Neuronal stem cell (in vitro differentiated cells): ENCODE measurements around the gene CDK14.

Experiments
- DNase-seq: peaks from one replicate; pipeline ENCODE4 v3.0.0-alpha.2; 2013; ENCODE audit warnings: low spot score
- H2AFZ ChIP-seq: one replicate; pipeline ENCODE4 v1.6.1; 2013; ENCODE audit warnings: mild to moderate bottlenecking, low read length, inconsistent platforms
- H2AK5ac ChIP-seq: 2 replicates; pipeline ENCODE4 v1.6.1; 2013; ENCODE audit warnings: low read depth, mild to moderate bottlenecking, inconsistent platforms, low read length, moderate library complexity, mixed read lengths
- H2BK120ac ChIP-seq: 2 replicates; pipeline ENCODE4 v1.6.1; 2013; ENCODE audit warnings: low read depth, mild to moderate bottlenecking, inconsistent platforms, low read length, moderate library complexity, mixed read lengths
- H2BK12ac ChIP-seq: one replicate; pipeline ENCODE4 v1.6.1; 2013; ENCODE audit warnings: low read length, inconsistent platforms
- H2BK15ac ChIP-seq: 2 replicates; pipeline ENCODE4 v1.6.1; 2013; ENCODE audit warnings: mild to moderate bottlenecking, low read length, inconsistent platforms, mixed read lengths
- H2BK5ac ChIP-seq: one replicate; pipeline ENCODE4 v1.6.1; 2013; ENCODE audit warnings: inconsistent platforms, mild to moderate bottlenecking, low read length, moderate library complexity
- H3K14ac ChIP-seq: one replicate; pipeline ENCODE4 v1.6.1; 2013; ENCODE audit warnings: low read length, inconsistent platforms
- H3K18ac ChIP-seq: 2 replicates; pipeline ENCODE4 v1.6.1; 2013; ENCODE audit warnings: low read length, inconsistent platforms
- H3K23ac ChIP-seq: 2 replicates; pipeline ENCODE4 v1.6.1; 2013; ENCODE audit warnings: low read depth, mild to moderate bottlenecking, mixed read lengths, low read length, inconsistent platforms; ENCODE audit not compliant: poor library complexity
- H3K27ac ChIP-seq: replicated peaks from 3 replicates; pipeline ENCODE4 v1.5.1; 2013; ENCODE audit warnings: low read length, inconsistent platforms
- H3K27me3 ChIP-seq, 3 experiments: 2 replicates each; pipeline ENCODE4 v1.6.1; 2013; ENCODE audit warnings: low read length in 3 of 3, mild to moderate bottlenecking in 2 of 3, inconsistent platforms in 1 of 3, low read depth in 1 of 3, mixed read lengths in 1 of 3, moderate library complexity in 1 of 3; ENCODE audit not compliant: control insufficient read depth in 3 of 3, insufficient read depth in 3 of 3
- H3K36me3 ChIP-seq, 2 donors: replicated peaks in 1 of 2; 2 replicates each; pipeline ENCODE4 v1.6.1; 2013; ENCODE audit warnings: low read length in 2 of 2; ENCODE audit not compliant: control insufficient read depth in 2 of 2, insufficient read depth in 2 of 2
- H3K4ac ChIP-seq: 2 replicates; pipeline ENCODE4 v1.6.1; 2013; ENCODE audit warnings: inconsistent platforms, mild to moderate bottlenecking, low read length, moderate library complexity
- H3K4me1 ChIP-seq, 2 donors: 1 replicate in 1 of 2; 2 replicates in 1 of 2; pipeline ENCODE4 v1.6.1; 2013; ENCODE audit warnings: low read length in 2 of 2, low read depth in 1 of 2; ENCODE audit not compliant: control insufficient read depth in 2 of 2, insufficient read depth in 1 of 2
- H3K4me2 ChIP-seq: one replicate; pipeline ENCODE4 v1.6.1; 2013; ENCODE audit warnings: mild to moderate bottlenecking, low read length, inconsistent platforms; ENCODE audit not compliant: insufficient read depth, poor library complexity, severe bottlenecking
- H3K4me3 ChIP-seq, 2 donors: 2 replicates each; pipeline ENCODE4 v1.5.1; 2013; ENCODE audit warnings: low read length in 2 of 2, mild to moderate bottlenecking in 2 of 2, inconsistent platforms in 1 of 2, moderate library complexity in 1 of 2
- H3K79me1 ChIP-seq: one replicate; pipeline ENCODE4 v1.6.1; 2013; ENCODE audit warnings: low read depth, mild to moderate bottlenecking, inconsistent platforms, low read length, moderate library complexity
- H3K9ac ChIP-seq: one replicate; pipeline ENCODE4 v1.6.1; 2013; ENCODE audit warnings: mild to moderate bottlenecking, low read depth, low read length, inconsistent platforms; ENCODE audit not compliant: poor library complexity
- H3K9me3 ChIP-seq, 2 donors: replicated peaks in 1 of 2; 2 replicates each; pipeline versions ENCODE3 to v1.6.1; 2013; ENCODE audit warnings: low read length in 2 of 2, mild to moderate bottlenecking in 2 of 2, inconsistent platforms in 1 of 2, low read depth in 1 of 2, mixed read lengths in 1 of 2, moderate library complexity in 1 of 2; ENCODE audit not compliant: control insufficient read depth in 2 of 2, insufficient read depth in 1 of 2
- H4K8ac ChIP-seq: one replicate; pipeline ENCODE4 v1.6.1; 2013; ENCODE audit warnings: low read depth, mild to moderate bottlenecking, inconsistent platforms, low read length, moderate library complexity
- H4K91ac ChIP-seq: one replicate; pipeline ENCODE4 v1.6.1; 2013; ENCODE audit warnings: low read length, low read depth, mild to moderate bottlenecking, inconsistent platforms; ENCODE audit not compliant: poor library complexity
- WGBS, 2 donors: extraction: QIAGEN DNeasy Blood & Tissue Kit; methylation state at CpG; one replicate each; pipeline ENCODE4 v1.1.7; 2013; ENCODE audit warnings: missing lambda C conversion rate in 2 of 2, mixed read lengths in 1 of 2; ENCODE audit not compliant: insufficient read length in 2 of 2, insufficient replicate concordance in 1 of 2; ENCODE audit errors: extremely low coverage in 2 of 2; 5-methylcytosine and 5-hydroxymethylcytosine counted together

CDK14 gene

DNA sequence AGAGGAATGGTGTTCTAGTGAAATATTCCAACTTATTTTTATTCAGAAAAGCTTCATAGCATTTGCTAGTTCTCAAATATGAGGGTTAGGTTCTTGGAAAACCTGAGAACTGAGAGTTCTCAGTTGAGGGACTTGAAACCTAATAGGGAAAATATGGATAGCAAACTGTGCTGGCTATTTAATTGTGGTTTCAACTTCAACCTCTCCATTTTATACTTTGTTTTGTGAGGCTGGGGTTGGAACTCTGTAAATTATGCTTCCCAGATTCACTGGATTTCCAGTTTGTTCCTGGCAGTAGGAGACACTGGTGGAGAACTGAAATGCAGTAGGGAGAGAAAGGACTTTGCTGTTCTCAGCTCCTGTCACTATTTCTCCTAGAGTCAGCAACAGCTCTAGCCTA, 52.7 kb downstream of the CDK14 start:
- Histone ChIP-seq H3K14ac (no peak overlapping the region), H3K18ac (no peak overlapping the region), H4K91ac (no peak overlapping the region), H2AK5ac (no peak overlapping the region), H3K23ac (no peak overlapping the region), H3K9me3 (peaks cover 2 to 20% of the 10 kb centered on the region in 2 donors), H2BK12ac (no peak overlapping the region), H3K36me3 (no peaks in the 10 kb centered on the region), H3K27ac (no peak overlapping the region), H4K8ac (no peak overlapping the region), H2BK5ac (no peak overlapping the region), H3K4me3 (no peak overlapping the region), H2BK120ac (no peak overlapping the region), H2BK15ac (no peak overlapping the region), H3K27me3 (no peaks in the 10 kb centered on the region), H3K79me1 (no peaks in the 10 kb centered on the region), H3K9ac (no peak overlapping the region), H3K4ac (no peak overlapping the region), H3K4me2 (no peak overlapping the region), H2AFZ (no peak overlapping the region), H3K4me1 (no peaks in the 10 kb centered on the region)
- DNase-seq: no peak

DNA sequence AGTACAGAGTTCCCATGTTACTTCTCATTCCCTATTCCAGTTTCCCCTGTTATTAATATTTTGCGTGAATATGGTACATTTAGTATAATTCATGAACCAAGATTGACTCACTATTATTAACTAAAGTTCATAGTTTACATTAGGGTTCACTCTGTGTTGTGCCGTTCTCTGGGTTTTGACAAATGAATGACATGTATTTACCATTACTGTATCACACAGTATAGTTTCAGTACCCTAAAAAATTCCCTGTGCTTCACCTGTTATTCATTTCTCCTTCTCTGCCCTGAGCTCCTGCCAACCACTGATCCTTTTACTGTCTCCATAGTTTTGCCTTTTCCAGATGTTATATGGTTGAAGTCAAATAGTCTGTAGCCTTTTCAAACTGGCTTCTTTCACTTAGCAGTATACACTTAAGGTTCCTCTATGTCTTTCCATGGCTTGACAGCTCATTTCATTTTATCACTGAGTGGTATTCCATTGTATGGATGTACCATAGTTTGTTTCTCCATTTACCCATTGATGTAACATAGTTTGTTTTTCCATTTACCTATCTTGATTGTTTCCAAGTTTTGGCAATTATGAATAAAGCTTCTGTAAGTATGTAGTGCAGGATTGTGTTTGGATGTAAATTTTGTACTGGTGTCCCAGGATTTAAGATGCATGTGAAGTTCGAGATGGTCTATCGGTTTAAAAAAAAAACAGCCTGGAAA, 58.8 kb downstream of the CDK14 start:
- H4K91ac ChIP-seq: no peak overlapping the region
- H3K27me3 ChIP-seq: no peaks in the 10 kb centered on the region
- H3K4me3 ChIP-seq: no peak overlapping the region
- H3K36me3 ChIP-seq: no peaks in the 10 kb centered on the region
- H2AFZ ChIP-seq: no peak overlapping the region
- no peak for DNase-seq
- no peak overlapping the region for H2AK5ac ChIP-seq
- H3K4ac ChIP-seq: no peak overlapping the region
- no CpG with 5 or more reads among the region's 4 CpGs for WGBS, 2 donors
- H2BK120ac ChIP-seq: no peak overlapping the region
- H3K9ac ChIP-seq: no peak overlapping the region
- no peak overlapping the region for H2BK15ac ChIP-seq
- peaks cover 1% of the 10 kb centered on the region for H3K79me1 ChIP-seq
- H2BK12ac ChIP-seq: no peak overlapping the region
- no peaks in the 10 kb centered on the region for H3K4me1 ChIP-seq
- no peak overlapping the region for H3K14ac ChIP-seq
- H2BK5ac ChIP-seq: no peak overlapping the region
- no peak overlapping the region for H3K18ac ChIP-seq
- no peak overlapping the region for H3K27ac ChIP-seq
- no peak overlapping the region for H3K4me2 ChIP-seq
- H4K8ac ChIP-seq: no peak overlapping the region
- peaks cover 0 to 23% of the 10 kb centered on the region in 2 donors for H3K9me3 ChIP-seq
- no peak overlapping the region for H3K23ac ChIP-seq

DNA sequence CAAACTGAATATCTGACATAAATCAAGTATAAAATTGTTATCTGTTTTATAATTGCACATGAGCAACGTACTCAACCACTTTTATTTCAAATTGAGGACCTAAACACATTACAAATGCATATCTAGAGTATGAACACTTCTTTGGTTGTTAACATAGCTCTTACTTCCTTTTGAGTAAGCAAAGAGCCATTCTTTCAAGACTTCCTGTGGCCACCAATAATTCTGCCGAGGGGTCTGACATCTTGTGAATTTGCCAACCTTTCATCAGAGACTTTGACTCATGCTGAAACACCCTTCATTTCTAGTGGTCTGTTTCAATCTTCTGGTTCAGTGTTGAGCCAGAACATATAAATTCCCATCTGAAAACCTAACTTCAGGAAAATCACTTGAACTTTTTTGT, 59.4 kb downstream of the CDK14 start:
- no peak overlapping the region for H3K27ac ChIP-seq

DNA sequence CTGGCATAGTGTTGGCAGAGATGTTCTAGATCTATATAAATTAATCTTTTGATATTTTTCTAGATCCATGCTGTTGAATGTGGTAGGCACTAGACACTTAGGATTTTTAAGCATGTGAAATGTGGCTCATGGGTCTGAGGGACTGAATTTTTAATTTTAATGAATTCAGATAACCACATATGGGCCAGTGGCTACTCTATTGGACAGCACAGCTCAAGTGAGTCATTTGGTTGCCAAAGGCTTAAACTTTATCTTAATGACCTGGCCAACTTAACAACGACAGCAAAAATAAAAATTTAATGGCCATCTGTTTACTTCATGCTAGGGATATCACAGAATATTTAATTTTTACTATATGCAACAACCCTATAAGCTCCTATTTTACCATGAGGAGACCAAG, 61.4 kb downstream of the CDK14 start:
- no peak overlapping the region for H3K4me2 ChIP-seq
- H4K8ac ChIP-seq: no peak overlapping the region
- no peak overlapping the region for H2BK5ac ChIP-seq
- H3K79me1 ChIP-seq: peaks cover 1% of the 10 kb centered on the region
- H3K14ac ChIP-seq: no peak overlapping the region
- H3K9ac ChIP-seq: no peak overlapping the region
- H3K9me3 ChIP-seq: peaks cover 0 to 23% of the 10 kb centered on the region in 2 donors
- no CpG with 5 or more reads among the region's 1 CpG for WGBS, 2 donors
- H4K91ac ChIP-seq: no peak overlapping the region
- H2BK15ac ChIP-seq: no peak overlapping the region
- no peak overlapping the region for H3K23ac ChIP-seq
- H3K4me3 ChIP-seq: no peak overlapping the region
- no peak for DNase-seq
- H3K27ac ChIP-seq: no peak overlapping the region
- no peaks in the 10 kb centered on the region for H3K27me3 ChIP-seq
- H3K36me3 ChIP-seq: no peaks in the 10 kb centered on the region
- peaks cover 8 to 11% of the 10 kb centered on the region in 2 donors for H3K4me1 ChIP-seq
- no peak overlapping the region for H3K18ac ChIP-seq
- no peak overlapping the region for H2BK12ac ChIP-seq
- no peak overlapping the region for H3K4ac ChIP-seq
- no peak overlapping the region for H2BK120ac ChIP-seq
- H2AK5ac ChIP-seq: no peak overlapping the region
- H2AFZ ChIP-seq: no peak overlapping the region

More for the DNA sequence above, 59.4 kb downstream of the CDK14 start:
- no peak overlapping the region for H2BK120ac ChIP-seq
- no peak overlapping the region for H2AFZ ChIP-seq
- WGBS, 2 donors: no CpG with 5 or more reads among the region's 2 CpGs
- H2BK15ac ChIP-seq: no peak overlapping the region
- H3K36me3 ChIP-seq: no peaks in the 10 kb centered on the region
- DNase-seq: no peak
- no peak overlapping the region for H4K91ac ChIP-seq
- no peak overlapping the region for H3K23ac ChIP-seq
- no peak overlapping the region for H3K9ac ChIP-seq
- H3K27me3 ChIP-seq: no peaks in the 10 kb centered on the region
- H3K9me3 ChIP-seq: peaks cover 0 to 23% of the 10 kb centered on the region in 2 donors
- H3K79me1 ChIP-seq: peaks cover 1% of the 10 kb centered on the region
- H3K4me1 ChIP-seq: no peaks in the 10 kb centered on the region
- no peak overlapping the region for H2BK12ac ChIP-seq
- no peak overlapping the region for H2BK5ac ChIP-seq
- H2AK5ac ChIP-seq: no peak overlapping the region
- no peak overlapping the region for H3K4me2 ChIP-seq
- no peak overlapping the region for H3K14ac ChIP-seq
- H3K4me3 ChIP-seq: no peak overlapping the region
- H4K8ac ChIP-seq: no peak overlapping the region
- no peak overlapping the region for H3K4ac ChIP-seq
- H3K18ac ChIP-seq: no peak overlapping the region
